ENCODE results near the gene NOP9. TPM values are rescaled to one million over a fixed set of nuclear protein-coding genes. Genes with fewer than 3 reads are reported as not detected.

NOP9 gene
- total RNA-seq, 1 donor from 2014 or later: 23.7 TPM

DNA sequence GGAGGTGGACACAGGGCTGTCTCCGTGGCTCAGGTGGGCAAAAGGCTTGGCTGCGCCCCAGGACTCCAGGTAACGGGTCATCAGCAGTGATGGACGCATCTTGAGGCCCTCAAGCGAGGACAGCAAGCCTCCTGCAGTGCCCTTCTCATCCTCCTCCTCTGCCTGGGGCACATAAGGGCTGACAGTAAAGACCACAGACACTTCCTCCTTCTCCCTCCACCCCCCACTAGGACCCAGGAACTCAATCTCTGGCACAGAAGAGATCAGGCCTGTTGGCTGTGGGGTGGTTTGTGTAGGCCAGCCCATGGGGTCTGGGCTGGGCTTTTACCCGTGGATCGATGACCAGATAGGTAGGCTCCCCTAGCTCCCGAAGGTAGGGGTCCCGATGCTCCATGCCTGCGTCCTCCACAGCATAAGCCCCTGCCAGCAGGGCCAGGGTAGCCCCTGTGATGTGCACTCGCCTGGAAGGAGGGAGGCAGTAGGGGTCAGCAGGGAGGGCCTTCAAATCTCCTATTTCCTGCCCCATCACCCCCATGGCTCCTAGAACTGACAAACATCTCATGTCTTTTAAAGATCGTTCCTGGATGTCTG is 29.5 kb downstream of the NOP9 start:
- no peak for DNase-seq

DNA sequence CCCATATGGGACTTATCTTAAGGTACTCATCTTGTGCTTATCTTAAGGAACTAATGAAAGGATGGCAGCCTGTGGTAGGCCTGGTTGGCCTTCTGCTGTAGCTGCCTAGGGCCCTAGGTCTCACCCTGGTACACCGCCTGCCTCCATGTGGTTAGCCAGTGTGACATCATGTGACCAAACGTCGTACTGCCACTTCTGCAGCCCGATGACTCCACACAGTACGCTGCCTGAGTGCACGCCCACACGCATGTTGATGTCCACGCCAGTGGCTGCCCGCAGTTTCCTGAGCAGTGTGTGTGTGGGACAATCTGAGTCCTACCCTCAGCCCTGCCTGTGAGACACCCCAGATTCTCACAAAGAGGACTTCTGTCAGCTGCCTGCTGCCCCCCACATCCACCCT is 30.1 kb downstream of the NOP9 start:
- no peak for DNase-seq

DNA sequence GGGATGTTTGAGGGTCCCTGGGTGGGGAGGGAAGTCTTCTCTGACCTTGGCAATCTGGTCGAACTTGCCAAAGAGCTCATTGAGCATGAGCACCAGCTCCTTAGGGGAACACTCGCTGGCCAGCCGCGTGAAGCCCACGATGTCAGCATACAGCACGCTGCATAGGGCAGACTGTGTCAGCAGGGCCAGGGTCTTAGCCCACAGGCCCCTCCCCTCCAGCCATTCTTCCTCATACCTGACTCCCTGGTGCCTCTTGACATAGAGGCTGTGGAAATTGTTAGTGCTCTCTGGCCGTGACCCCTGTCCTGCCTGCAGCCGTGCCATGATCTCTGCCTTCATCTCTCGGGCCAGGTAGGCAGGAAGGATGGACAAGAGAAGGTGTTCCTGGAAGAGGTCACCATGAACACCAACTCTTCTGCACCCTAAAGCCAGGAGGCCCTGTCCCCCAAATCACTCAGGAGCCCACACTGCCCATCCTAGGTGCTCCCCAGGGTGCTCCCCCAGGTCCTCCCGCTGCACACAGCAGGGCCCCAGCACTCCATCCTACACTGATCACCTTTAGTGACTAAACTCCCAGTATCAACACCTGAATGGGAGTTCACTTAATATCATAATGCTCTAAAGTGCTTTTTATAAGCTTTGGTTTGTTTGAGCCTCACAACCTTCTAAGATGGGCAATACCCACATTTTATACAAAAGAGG is 31.5 kb downstream of the NOP9 start:
- no peak for DNase-seq

DNA sequence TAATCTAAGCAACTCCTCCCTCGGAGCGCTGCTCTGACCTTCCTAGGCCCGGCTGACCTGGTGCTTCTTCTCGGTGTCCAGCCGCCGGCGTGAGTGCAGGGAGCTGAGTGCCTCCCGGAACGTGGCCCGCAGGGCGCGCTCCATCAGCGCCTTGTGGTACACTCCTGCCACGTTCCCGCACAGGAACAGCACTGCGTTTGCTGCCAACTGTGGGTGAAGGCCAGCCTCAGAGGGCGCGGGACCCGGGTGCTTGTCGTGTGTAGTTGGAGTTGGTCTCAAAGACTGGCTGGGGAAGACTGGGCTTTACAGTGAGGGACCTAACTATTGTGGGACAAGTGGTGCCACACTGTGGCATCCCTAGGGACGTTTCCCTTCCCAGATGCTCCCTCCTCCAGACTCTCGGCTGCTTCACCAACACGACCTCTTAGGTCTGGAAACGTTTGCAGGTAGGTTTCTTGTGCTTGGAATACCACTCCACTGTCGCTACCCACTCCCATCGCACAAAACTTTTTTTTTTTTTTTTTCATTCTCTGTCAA is 32.1 kb downstream of the NOP9 start:
- no peak for DNase-seq

DNA sequence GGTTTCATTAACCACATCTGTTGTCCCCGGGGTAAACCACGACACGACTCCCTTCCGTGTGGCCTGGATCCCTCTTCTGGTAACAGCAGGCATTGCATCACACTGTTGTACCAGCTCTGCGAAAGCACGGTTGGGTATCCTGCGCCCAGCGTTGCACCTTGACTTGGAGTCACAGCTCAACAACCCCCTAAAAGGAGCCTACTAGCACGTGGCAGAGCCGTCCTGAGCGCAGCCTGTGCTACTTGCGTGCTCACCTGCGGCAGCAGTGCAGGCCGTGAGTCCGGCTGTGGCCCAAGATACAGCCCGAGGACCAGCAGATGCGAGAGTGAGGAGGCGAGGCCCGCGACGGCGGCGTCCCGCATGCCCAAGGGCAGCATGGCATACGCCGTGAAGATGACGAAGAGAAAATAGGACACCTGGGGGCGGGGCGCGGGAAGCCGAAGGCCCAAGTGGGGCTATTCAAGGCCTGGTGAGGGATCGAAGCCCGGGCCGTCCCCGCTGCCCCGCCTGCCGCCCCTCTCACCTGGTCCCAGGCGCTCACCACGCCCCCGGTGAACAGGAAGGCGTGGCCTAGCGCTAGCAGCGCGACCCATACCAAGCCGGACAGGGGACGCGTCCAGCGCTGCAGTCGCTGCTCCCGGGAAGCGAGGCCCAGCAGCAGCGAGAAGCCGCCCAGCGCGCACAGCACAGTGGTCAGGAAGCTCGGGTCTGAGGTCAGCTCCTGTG is 32.8 kb downstream of the NOP9 start:
- no peak for DNase-seq

DNA sequence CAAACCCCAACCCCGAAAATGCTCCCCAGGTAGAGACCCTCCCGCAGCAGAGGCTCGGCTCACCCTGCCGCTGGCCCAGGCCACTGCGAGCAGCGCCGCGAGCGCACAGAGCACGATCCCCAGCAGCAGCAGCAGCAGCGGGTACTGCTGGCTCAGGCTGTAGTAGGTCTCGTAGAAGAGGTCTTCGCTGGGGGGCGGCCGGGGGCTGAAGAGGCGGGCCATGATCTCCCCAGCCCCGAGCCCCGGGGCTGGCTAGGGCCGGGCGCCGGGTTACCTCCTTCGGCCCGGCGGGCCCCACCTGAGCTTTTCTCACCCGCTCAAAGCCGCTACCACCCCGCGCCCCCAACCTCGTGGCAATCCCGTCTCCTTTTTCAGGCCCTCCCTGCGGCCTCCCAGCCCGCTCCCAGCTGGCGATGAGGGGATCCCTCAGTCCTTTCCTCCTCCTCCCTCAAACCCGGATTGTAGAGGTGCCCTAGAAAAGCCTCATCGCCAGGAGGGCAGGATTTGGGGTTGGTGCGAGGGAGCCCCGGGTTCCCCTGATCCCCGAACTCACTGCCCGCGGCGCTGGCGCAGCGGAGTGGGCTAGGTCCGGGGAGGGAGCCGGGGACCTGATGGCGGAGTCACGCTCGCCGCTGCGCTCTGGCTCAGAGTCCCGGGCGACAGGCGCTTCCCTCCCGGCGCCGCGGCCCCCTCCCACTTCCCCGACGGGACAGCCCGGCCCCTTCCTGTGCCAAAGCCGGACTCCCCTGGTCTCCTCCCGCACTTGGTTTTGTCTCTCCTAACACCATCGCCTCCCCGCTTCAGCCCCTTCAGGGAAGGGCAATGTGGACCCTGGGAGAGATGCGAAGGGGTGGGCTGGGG is 35.0 kb downstream of the NOP9 start, which contains the start of gene ADCY4:
Gene ADCY4 (minus strand): TSS at position 641 of the 861 bp plus-strand sequence. CDS start 419 bp downstream, at position 222.
- no peak for DNase-seq

DNA sequence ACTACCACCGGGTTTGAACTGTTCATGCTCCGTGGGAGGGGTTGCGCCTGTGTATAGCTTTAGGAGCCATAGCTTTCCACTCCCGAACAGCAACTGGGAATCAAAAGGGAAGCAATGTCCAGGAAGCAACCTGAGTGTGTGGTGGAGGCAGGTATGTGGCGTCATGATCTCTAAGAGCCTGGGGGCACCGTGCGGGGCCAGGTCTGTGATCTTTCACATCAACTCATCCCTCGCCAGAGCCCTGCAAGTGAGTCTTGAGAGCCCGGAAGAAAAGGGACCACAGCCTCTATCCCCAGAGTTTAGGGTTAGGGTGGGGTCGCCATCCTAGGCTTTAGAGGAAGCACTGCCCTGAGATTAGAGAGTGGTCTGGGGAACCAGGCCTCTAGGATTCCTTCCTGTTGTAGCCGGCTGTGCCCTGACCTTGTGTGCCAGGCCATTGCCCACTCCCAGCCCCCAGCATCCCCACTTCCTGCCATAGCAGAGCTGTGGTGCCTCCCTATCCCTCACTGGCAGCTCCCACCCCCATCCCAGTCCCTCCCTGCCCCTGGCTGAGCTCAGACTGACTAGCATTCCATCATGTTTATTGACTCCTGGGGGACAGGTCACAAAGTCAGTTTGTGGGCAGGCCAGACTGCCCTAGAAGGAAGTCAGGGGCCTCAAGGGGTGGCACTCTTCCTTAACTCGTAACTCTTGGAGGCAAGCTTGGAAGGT is 36.0 kb downstream of the NOP9 start:
- DNase-seq: no peak

DNA sequence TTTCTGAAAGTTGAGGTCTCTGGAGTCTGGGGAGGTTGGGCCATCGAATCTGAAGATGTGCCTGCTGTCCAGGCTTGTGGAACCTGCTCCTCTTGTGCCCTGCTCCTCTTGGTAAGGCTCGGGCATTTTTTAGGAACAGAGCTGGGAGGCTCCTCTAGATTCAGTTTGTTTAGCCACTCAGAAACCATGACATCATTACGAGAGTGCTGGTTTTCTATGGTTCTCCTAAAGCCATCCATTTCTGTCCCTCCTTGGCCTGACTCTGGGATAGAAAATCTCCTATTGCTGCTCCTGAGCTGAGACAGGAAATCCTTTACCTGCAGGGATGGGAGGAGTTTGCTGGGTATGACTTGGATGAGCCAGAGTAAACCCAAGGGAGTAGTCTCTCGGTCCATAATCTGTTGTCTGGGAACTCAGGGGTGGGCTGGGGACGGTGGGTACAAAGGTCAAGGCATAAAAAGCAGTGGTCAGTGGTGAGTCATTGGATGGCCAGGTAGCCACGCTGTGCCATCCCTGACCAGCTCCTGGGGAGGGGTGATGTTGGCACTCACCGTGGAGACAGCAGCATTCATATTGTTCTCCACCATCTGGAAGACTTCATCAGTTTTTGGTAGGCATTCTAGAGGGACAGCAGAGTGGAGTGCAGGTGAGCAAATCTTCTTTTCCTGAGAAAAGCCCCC is 37.6 kb downstream of the NOP9 start:
- no peak for DNase-seq

DNA sequence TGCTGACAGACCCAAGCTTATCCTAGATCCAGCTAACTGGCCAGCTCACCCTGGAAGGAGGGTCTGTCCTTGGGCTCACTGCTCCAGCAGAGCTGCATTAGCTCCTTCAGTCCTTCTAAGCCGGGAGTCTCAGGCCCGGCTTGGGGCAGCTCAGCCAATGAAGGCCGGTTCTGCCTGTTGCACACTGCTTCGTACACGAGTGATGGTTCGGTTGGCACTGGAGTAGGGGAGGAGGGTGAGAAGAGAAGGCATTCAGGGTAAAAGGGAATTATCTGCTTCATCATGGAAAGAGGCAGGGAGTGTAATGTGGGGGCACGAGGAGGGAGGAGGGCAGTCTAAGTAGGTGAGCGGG is 38.1 kb downstream of the NOP9 start:
- no peak for DNase-seq

DNA sequence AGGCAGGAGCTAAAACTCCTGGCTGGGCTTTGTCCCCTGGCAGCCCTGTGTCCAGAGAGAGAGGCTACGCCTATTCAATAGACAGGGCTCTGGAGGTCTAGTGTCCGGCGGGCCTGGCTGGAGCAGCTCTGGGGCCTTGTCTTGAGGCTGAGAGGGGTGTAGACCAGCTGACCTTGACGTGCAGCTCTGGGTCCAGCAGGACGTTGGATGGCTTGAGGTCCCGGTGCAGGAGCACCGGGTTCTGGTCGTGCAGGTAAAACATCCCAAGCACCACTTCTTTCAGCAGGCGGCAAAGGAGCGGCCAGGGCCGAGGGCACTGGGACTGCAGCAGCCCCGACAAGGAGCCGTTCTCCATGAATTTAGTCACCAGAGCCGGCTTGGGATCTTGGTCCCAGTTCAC is 39.2 kb downstream of the NOP9 start:
- no peak for DNase-seq

DNA sequence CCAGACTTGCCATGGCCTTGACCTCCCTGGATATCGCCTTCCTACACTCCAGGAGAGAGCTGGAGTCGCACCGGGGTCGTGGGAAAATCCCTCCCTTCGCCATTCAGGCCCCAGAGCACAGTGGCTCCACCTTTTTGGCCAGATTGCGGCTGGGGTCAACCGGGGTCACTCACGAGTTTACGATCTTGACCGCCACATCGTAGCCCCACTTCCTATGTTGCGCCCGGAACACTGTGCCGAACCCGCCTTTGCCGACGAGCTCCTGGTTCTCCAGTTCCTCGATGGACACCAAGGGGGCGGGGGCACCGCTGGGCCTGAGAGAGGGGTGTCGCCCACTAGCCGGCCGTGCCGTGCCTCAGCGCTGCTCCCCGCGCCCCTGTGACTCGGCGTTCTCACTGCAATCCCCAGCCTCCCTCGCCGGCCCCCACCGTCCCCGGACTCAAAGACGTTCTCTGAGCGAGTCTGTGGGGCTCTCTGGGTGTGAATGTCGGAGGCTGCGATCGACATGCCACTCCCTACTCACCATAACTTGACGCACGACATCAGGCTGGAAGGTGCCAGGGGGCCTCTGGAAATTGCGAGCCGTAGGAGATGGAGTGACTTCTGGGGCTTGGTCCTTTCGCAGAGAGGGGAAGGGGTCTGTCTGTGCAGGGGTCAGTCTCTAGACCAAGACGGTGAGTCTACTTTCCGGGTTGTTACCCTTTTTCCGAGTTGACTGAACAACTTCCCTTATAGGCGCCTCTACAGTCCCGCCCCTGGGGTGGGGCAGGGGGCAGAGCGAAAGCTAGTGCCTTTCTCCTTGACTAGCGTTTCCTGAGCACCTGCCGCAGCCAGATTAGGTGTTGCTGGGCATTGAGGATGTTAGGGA is 39.9 kb downstream of the NOP9 start, which contains the start of gene RIPK3:
Gene RIPK3 (minus strand): TSS at position 708 of the 868 bp plus-strand sequence. CDS start 165 bp downstream, at position 543.
- DNase-seq: no peak

DNA sequence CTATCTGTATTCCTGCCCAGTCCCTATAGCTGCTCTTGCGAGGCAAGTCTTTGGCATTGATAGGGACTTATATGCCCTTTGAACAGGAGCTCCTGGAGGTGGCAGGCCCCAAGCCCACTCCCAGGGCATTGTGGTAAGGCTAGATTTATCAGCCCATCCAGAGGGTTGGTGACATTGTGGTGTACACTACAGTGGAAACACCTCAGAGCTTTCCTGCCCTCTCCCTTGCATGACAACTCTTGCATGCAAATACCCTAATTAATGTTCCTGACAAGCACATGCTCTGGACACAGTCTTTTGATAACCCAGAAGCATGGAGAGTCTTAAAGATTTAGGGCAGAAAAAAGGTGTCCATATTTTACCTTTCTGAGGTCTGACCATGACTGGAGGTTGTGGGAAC is 41.0 kb downstream of the NOP9 start:
- no peak for DNase-seq

DNA sequence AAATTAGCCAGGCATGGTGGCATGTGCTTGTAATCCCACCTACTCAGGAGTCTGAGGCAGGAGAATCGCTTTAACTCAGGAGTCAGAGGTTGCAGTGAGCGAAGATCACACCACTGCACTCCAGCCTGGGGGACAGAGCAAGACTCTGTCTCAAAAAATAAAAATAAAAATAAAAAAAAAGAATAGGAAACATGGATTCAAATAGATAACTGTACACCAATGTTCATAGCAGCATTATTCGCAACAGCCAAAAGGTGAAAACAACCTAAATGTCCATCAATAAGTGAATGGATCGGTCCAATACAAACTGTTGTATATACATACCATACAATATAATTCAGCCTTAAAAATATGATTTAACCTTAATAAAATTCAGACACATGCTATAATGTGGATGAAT is 43.2 kb downstream of the NOP9 start:
- no peak for DNase-seq

DNA sequence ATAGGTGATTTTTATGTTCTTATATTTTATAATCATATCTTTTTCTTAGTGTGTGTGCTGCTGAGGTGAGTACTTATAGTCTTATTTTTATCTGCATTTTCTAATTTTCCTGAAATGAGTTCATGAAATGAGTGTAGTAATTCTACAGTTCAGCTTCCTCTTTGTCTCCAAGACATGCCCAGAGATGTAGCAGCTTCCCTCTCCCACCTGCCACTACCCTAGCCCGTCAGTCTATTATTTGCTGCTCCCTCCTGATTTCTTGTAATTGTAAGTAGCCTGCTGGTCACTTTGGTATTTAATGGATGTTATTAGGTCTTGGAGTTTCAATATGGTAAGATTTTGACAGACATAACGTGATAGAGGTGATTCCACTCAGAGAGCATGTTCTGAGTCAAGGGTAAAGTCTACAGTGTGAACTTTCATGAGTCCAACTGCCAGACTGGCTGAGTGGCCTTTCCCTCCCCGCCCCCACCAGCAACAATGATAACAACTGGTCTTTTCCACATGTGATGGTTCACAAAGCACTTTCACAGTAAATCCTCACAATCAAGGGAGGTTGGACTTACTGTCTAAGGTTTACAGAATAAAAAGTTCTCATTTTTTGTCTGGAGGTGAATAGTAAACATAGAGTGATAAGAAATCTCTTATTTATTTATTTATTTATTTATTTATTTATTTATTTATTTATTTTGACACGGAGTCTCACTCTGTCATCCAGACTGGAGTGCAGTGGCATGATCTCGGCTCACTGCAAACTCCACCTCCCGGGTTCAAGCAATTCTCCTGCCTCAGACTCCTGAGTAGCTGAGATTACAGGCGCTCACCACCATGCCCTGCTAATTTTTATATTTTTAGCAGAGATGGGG is 44.4 kb downstream of the NOP9 start:
- no peak for DNase-seq

DNA sequence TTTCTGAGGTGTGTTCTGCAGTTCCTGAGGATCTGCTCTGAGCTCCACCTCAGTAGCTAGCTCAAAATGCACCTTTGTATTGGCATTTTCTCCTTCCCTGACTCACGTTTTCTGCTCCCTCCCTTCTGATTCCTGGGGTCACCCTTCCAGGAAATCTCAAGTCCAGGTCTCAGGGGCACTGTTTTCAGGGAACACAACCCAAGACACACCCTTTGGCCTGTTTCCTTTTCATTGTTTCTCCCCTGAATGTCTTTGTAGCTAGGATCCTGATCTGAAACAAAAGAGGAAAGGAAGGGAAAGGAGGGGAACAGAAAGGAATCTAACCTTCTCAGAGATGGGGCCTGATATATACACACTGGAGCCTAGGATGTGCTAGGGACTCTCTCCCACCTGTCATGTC is 47.5 kb downstream of the NOP9 start:
- no peak for DNase-seq

DNA sequence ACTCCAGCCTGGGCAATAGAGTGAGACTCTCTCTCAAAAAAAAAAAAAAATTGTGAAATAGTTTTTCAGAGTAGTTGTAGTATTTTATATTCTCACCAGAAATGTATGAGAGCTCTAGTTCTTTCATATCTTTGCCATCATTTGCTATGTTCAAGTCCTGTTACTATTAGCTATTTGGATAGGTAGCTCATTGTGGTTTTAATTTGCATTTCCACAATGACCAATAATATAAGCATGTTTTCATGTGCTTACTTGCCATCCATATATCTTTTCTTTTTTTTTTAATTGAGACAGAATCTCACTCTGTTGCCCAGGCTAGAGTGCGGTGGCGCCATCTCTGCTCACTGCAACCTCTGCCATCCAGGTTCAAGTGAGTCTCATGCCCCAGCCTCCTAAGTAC is 48.5 kb downstream of the NOP9 start:
- DNase-seq: no peak

DNA sequence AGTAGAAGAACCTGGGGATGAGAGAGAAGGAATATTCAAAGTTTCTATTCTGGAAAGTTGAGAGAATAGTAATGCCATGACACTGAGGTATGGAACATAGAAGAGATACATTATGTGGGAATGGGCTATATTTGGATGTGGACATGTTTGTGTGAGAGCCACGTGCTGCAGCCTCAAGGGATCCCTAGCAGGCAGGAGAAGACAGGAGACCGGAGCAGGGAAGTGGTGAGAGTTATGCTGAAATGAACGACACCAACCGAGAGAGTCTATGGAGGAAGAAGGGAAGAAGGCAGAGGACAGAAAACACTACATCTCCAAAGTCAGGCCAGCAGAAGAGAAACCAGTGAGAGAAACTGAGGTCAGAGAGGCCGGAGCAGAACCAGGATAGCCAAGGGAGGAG is 50.1 kb downstream of the NOP9 start:
- no peak for DNase-seq

DNA sequence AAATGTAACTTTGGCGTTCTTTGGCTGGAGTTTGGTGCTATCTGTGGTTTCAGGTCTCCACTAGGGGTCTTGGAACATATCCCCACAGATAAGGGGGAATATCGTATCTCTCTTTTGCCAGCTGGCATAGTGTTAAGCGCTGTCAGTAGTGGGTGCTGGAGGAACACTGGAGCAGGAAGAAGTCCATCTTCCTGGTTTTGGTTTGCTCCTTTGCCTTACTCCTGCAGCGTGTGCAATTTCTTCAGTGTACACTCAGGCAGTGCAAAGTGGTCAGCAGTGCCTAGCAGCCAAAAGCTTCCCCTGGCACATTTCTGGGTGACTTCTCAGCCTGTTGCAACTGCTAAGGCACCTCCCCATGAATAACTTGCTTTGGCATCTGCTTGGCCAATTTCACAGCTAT is 51.9 kb downstream of the NOP9 start:
- no peak for DNase-seq
